HAP-1 (cell line): ENCODE data around the gene REG4.
"Not testable (repeated sequence)": the region's sequence is repeated elsewhere in the genome, so short reads cannot be mapped to it uniquely, and the experiment has no call there.

Experiments
- DNase-seq, 2 experiments: peaks; one replicate each; pipeline ENCODE4 v3.0.0-alpha.2; 2016 to 2020; ENCODE audit warnings: low spot score in 2 of 2
- H3K27me3 ChIP-seq: fragments of 250-450 bp; sonication (Bioruptor Pico); 2 replicates; pipeline ENCODE4 v1.5.1; 2020; ENCODE audit warnings: low read depth, mild to moderate bottlenecking, moderate library complexity
- H3K36me3 ChIP-seq: fragments of 250-450 bp; sonication (Bioruptor Pico); replicated peaks from 2 replicates; pipeline ENCODE4 v1.5.1; 2020; ENCODE audit warnings: mild to moderate bottlenecking
- H3K4me1 ChIP-seq: fragments of 250-450 bp; sonication (Bioruptor Pico); 2 replicates; pipeline ENCODE4 v1.5.1; 2020; ENCODE audit warnings: mild to moderate bottlenecking
- H3K4me3 ChIP-seq: fragments of 250-450 bp; sonication (Bioruptor Pico); 2 replicates; pipeline ENCODE4 v1.5.1; 2020; ENCODE audit warnings: mild to moderate bottlenecking, moderate library complexity
- H3K9me3 ChIP-seq: fragments of 250-450 bp; sonication (Bioruptor Pico); 2 replicates; pipeline ENCODE4 v1.5.1; 2020; ENCODE audit warnings: mild to moderate bottlenecking, moderate library complexity
- in situ Hi-C: fragments of 300-500 bp; cut with MboI; formaldehyde crosslinking; loops from 3 replicates; pipeline ENCODE4 v1.14.3; 2020; ENCODE audit warnings: low sequenced_read_pairs, inconsistent platforms, mixed read lengths

The REG4 gene

DNA sequence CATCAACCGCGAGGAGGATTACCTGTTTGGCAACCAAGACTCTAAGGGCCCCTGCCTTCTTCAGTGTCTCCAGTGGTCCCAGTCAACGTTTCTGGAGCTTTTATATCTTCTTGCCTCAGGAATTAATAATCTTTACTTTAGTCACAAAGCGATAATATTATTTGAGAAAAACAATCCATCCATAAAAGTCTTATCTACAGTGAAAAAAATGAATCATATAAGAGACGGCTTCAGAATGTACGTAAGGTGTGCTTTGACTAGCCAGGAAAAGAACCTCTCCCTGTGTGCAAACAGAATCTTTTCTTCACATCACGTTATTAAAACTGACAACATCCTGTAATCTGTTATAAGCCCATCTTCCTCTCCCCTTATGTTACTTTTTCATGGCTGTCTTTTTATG, at the start of gene REG4:
REG4 (minus strand) TSS at position 74 of the 400 bp plus-strand sequence. CDS start 2,691 bp downstream, outside the sequence.
- Histone ChIP-seq H3K4me1 (no peaks in the 10 kb centered on the region; the same call in 1 of the 2 replicates), H3K36me3 (no peaks in the 10 kb centered on the region), H3K4me3 (no peak within 1 kb of the TSS), H3K9me3 (no peaks in the 10 kb centered on the region), H3K27me3 (peaks cover 29% of the 10 kb centered on the region)
- in situ Hi-C loops, result loop anchor here (25.0 kb wide), 1 partner anchor 224 kb away; no protein-coding TSS in a partner anchor
- DNase-seq, result no peak

- H3K36me3 ChIP-seq, result no peaks in the 10 kb centered on the region
- in situ Hi-C loops, result no loop called here
- no peak for DNase-seq
- no peaks in the 10 kb centered on the region for H3K4me1 ChIP-seq
- peaks cover 9% of the 10 kb centered on the region for H3K27me3 ChIP-seq
- H3K4me3 ChIP-seq, result no peak overlapping the region
- H3K9me3 ChIP-seq, result no peaks in the 10 kb centered on the region
Observed at GRCh38 chr1:119859647-119860046, 48.4 kb upstream of the REG4 start.

- H3K4me3 ChIP-seq, H3K36me3 ChIP-seq, in situ Hi-C loops, H3K4me1 ChIP-seq, H3K27me3 ChIP-seq, H3K9me3 ChIP-seq, DNase-seq: not testable (repeated sequence)
Observed at GRCh38 chr1:119858556-119859214, 47.4 kb upstream of the REG4 start.

GRCh38 chr1:119858126-119858525, 46.9 kb upstream of the REG4 start:
- in situ Hi-C loops, result no loop called here
- Histone ChIP-seq H3K4me1 (no peaks in the 10 kb centered on the region), H3K36me3 (no peaks in the 10 kb centered on the region), H3K9me3 (no peaks in the 10 kb centered on the region), H3K4me3 (no peak overlapping the region), H3K27me3 (no peaks in the 10 kb centered on the region)
- no peak for DNase-seq

- in situ Hi-C loops, result no loop called here
- Histone ChIP-seq H3K27me3 (no peaks in the 10 kb centered on the region), H3K9me3 (no peaks in the 10 kb centered on the region), H3K36me3 (no peaks in the 10 kb centered on the region), H3K4me1 (no peaks in the 10 kb centered on the region), H3K4me3 (no peak overlapping the region)
- no peak for DNase-seq
Observed at GRCh38 chr1:119853155-119853554, 41.9 kb upstream of the REG4 start.

- DNase-seq, result peak in 1 of 2 experiments; percentile 22
- H3K27me3 ChIP-seq, in situ Hi-C loops: not testable (repeated sequence)
Observed at GRCh38 chr1:119844206-119844605, 32.9 kb upstream of the REG4 start.

GRCh38 chr1:119841306-119841705, 30.0 kb upstream of the REG4 start:
- in situ Hi-C loops, result no loop called here
- Histone ChIP-seq H3K27me3 (no peaks in the 10 kb centered on the region), H3K4me3 (no peak overlapping the region), H3K4me1 (no peaks in the 10 kb centered on the region), H3K9me3 (no peaks in the 10 kb centered on the region), H3K36me3 (no peaks in the 10 kb centered on the region)
- DNase-seq, result no peak

More at GRCh38 chr1:119844206-119844605, 32.9 kb upstream of the REG4 start:
- H3K4me3 ChIP-seq, H3K36me3 ChIP-seq, H3K4me1 ChIP-seq, H3K9me3 ChIP-seq: not testable (repeated sequence)

GRCh38 chr1:119840745-119841144, 29.5 kb upstream of the REG4 start:
- DNase-seq, result no peak
- in situ Hi-C loops, result no loop called here

DNA sequence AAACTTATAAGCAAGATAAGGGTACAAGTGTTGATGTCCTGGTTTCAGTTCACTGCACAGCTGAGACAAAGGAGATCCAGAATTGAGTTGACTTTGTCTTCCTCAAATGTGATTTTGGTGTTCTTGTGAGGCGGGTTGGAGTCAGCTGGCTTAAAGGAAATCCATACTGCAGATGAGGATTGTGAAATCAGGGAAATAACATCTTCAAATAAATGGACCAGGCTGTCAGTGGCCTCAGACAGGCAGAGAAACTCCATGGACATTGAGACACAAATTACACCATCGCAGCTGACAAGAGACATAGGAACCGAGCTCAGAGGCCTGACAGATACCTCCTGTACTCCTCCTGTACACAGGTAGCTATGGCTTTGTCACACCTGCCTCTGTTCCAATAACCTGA, 27.0 kb upstream of the REG4 start:
- no peaks in the 10 kb centered on the region for H3K27me3 ChIP-seq
- DNase-seq, result no peak
- H3K9me3 ChIP-seq, result no peaks in the 10 kb centered on the region
- in situ Hi-C loops, result no loop called here
- no peak overlapping the region for H3K4me3 ChIP-seq
- no peaks in the 10 kb centered on the region for H3K36me3 ChIP-seq
- no peaks in the 10 kb centered on the region for H3K4me1 ChIP-seq

More at GRCh38 chr1:119840745-119841144, 29.5 kb upstream of the REG4 start:
- Histone ChIP-seq H3K36me3 (no peaks in the 10 kb centered on the region), H3K4me3 (no peak overlapping the region), H3K9me3 (no peaks in the 10 kb centered on the region), H3K27me3 (no peaks in the 10 kb centered on the region), H3K4me1 (no peaks in the 10 kb centered on the region)

DNA sequence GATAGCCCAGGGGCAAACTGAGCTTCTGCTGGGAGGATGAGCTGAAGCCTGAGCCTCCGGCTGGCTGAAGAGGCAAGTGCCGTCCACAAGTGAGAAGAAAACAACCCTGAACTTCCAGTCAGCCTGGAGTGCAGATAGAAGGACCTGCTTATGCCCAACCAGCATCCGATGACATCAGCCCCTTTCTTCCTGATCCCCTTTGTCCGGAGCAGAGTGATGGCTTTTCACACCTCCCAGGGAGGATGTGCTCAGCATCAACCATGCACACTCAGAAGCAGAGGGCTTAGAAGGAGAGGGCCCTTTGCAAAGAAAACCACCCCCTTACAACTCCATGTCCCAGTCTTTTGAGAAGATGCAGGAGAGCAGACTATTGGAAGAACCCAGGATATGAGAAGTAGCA, 23.7 kb upstream of the REG4 start:
- H3K4me1 ChIP-seq, result no peaks in the 10 kb centered on the region
- no peaks in the 10 kb centered on the region for H3K27me3 ChIP-seq
- no peak overlapping the region for H3K4me3 ChIP-seq
- no peaks in the 10 kb centered on the region for H3K36me3 ChIP-seq
- no peaks in the 10 kb centered on the region for H3K9me3 ChIP-seq
- in situ Hi-C loops, result no loop called here
- DNase-seq, result no peak

DNA sequence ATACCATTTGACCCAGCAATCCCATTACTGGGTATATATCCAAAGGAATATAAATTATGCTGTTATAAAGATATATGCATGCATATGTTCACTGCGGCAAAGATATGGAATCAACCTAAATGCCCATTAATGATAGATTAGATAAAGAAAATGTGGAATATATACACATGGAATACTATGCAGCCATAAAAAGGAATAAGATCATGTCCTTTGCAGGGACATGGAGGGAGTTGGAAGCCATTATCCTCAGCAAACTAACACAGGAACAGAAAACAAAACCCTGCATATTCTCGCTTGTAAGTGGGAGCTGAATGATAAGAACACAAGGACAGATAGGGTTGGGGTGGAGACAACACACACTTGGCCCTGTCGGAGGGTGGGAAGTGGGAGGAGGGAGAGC, 19.8 kb upstream of the REG4 start:
- in situ Hi-C loops, result no loop called here
- Histone ChIP-seq H3K27me3 (0 out of 2 replicates have a peak, but pooled peaks cover 2% of the 10 kb centered on the region), H3K36me3 (no peaks in the 10 kb centered on the region), H3K4me3 (no peak overlapping the region), H3K9me3 (no peaks in the 10 kb centered on the region), H3K4me1 (no peaks in the 10 kb centered on the region)
- no peak for DNase-seq

DNA sequence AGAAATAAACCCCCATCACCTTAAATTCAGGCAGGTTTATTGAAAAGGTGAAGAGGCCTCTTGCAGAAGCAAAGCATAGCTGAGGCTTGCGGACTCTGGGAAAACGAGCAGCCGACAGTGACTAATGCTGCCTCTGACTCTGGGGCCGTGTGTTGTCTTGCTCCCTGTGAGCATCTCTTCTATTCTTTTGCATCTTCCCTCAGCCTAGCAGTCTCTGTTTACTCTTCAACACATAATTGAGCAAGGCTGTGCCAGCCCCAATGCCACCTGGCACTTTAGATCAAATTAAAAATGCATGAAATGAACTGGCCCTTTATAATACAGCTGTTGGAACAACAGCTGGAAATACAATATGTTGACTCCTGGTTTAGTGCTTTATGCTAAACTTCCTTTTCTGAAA, 18.4 kb upstream of the REG4 start:
- in situ Hi-C loops, result no loop called here
- Histone ChIP-seq H3K9me3 (no peaks in the 10 kb centered on the region), H3K27me3 (0 out of 2 replicates have a peak, but pooled peaks cover 2% of the 10 kb centered on the region), H3K4me3 (no peak overlapping the region), H3K36me3 (no peaks in the 10 kb centered on the region), H3K4me1 (no peaks in the 10 kb centered on the region)
- no peak for DNase-seq

DNA sequence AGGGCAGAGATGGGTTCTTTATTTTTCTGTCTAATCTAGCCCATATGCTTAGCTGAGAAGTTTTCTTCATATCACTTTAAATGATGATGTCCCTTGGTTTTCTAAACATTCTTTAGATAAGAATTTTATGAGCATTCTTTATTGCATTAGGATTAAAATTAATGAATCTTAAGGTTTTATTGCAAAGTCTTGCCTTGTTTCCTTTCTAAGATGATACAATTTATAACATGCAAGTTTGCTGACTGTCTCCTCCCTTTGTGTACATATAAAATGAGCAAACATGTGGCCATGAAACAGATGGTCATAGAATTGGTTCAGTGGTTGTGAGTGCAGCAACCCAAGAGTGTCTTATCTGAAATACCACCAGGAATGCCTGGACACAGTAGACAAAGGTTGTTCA, 17.7 kb upstream of the REG4 start:
- H3K27me3 ChIP-seq, H3K4me3 ChIP-seq, H3K4me1 ChIP-seq, DNase-seq, in situ Hi-C loops, H3K36me3 ChIP-seq, H3K9me3 ChIP-seq: not testable (repeated sequence)

DNA sequence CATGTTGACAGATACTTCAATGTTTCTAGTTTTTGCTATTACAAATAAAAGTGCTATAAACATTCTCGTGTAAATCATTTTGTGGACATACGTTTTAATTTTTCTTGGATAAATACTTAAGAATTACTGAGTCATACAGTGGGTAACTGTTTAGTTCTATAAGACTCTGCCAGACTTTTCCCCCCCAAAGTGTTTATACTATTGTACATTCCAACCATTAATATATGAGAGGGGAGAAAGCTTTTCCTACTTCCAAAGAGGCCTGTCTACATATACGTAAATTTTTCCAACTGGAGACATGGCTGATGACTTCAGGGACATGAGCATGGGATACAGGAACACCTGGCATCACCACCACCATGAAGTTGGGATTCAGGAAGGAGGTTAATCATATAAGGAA, 17.0 kb upstream of the REG4 start:
- DNase-seq, result no peak
- in situ Hi-C loops, result no loop called here

DNA sequence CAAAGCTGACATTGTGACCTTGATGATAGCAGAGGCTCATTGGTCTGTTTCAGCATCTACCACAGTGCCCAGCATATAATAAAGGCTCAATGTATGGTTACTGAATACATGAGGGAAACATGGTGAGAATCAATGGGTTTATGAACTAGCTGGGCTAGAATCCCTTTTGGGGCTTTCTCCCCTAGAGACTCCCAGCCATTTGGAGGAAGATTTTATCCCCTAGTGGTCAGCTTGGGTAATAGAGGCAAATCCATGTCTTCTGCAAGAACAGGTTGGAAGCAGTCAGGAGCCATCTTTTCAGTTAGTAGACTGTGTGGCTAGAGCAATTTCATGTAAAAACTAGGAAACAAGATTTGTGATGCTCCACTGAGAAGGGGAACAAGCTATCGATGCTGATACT, 15.8 kb upstream of the REG4 start:
- Histone ChIP-seq H3K36me3 (no peaks in the 10 kb centered on the region), H3K27me3 (0 out of 2 replicates have a peak, but pooled peaks cover 2% of the 10 kb centered on the region), H3K4me1 (no peaks in the 10 kb centered on the region), H3K4me3 (no peak overlapping the region), H3K9me3 (no peaks in the 10 kb centered on the region)
- peak in 1 of 2 experiments; percentile 29 for DNase-seq
- in situ Hi-C loops, result no loop called here

More for the DNA sequence above, 17.0 kb upstream of the REG4 start:
- Histone ChIP-seq H3K27me3 (0 out of 2 replicates have a peak, but pooled peaks cover 2% of the 10 kb centered on the region), H3K36me3 (no peaks in the 10 kb centered on the region), H3K4me3 (no peak overlapping the region), H3K4me1 (no peaks in the 10 kb centered on the region), H3K9me3 (no peaks in the 10 kb centered on the region)
